Stomach (tissue), 9 donors: ENCODE data around the gene RNF20. TPM values are rescaled to one million over a fixed set of nuclear protein-coding genes. Genes with fewer than 3 reads are reported as not detected.
"Not testable (repeated sequence)": the region's sequence is repeated elsewhere in the genome, so short reads cannot be mapped to it uniquely, and the experiment has no call there.

Experiments used
- DNase-seq, 2 donors: peaks; one replicate each; pipeline versions ENCODE4 v3.0.0 to v3.0.0-alpha.2; 2013 to 2019
- H3K27ac ChIP-seq, 5 donors: fragments of 200-600 bp in 4 of 5; sonication (generic) in 4 of 5; one replicate each; pipeline ENCODE4 v1.5.1; 2013 to 2019; ENCODE audit warnings: mild to moderate bottlenecking in 1 of 5, moderate library complexity in 1 of 5
- H3K27me3 ChIP-seq, 3 donors: fragments of 200-600 bp; sonication (generic); one replicate each; pipeline ENCODE4 v1.5.1; 2017 to 2019; ENCODE audit warnings: mixed run types in 1 of 3
- H3K36me3 ChIP-seq, 4 donors: fragments of 200-600 bp; sonication (generic); 1 replicate in 3 of 4; 2 replicates in 1 of 4; pipeline ENCODE4 v1.5.1; 2016 to 2019
- H3K4me1 ChIP-seq, 4 donors: fragments of 200-600 bp; sonication (generic); one replicate each; pipeline ENCODE4 v1.5.1; 2016 to 2019
- H3K4me3 ChIP-seq, 4 donors: fragments of 200-600 bp; sonication (generic) in 3 of 4; one replicate each; pipeline ENCODE4 v1.5.1; 2016 to 2019; ENCODE audit warnings: mild to moderate bottlenecking in 1 of 4
- H3K9me3 ChIP-seq, 4 donors: fragments of 200-600 bp; sonication (generic); one replicate each; pipeline ENCODE4 v1.5.1; 2016 to 2019
- EP300 ChIP-seq: sonication (generic); formaldehyde crosslinking; IDR thresholded peaks from one replicate; pipeline ENCODE4 v1.6.1; 2017; ENCODE audit warnings: antibody characterized with exemption
- POLR2A ChIP-seq, 4 donors: fragments of 450-650 bp; IDR thresholded peaks; one replicate each; pipeline ENCODE4 v1.6.1; 2016; ENCODE audit warnings: antibody characterized with exemption in 4 of 4, control low read depth in 2 of 4, mild to moderate bottlenecking in 1 of 4, moderate library complexity in 1 of 4
- POLR2AphosphoS5 ChIP-seq, 3 donors: sonication (generic); formaldehyde crosslinking; IDR thresholded peaks; one replicate each; pipeline ENCODE4 v1.6.1; 2016; ENCODE audit warnings: antibody characterized with exemption in 3 of 3
- WGBS, 5 donors: extraction: QIAGEN DNeasy Blood & Tissue Kit in 3 of 5; methylation state at CpG; one replicate each; pipeline versions ENCODE4 v1.1.5 to v1.1.7; 2013 to 2018; 5-methylcytosine and 5-hydroxymethylcytosine counted together
- intact Hi-C: fragments of 100-400 bp; cut with DNase I; formaldehyde crosslinking; loops from one replicate; pipeline ENCODE4 v1.15.1; 2023; ENCODE audit warnings: low total_unique reads
- polyA plus RNA-seq, 3 donors: library from polyadenylated mRNA; stranded (reverse); fragments of 200-250 nt; gene quantifications; one replicate each; pipeline ENCODE4 v1.2.3, GENCODE V29; 2013
- total RNA-seq, 5 donors: library from RNA; depleted of rRNA; stranded (reverse); fragments of >200 nt; gene quantifications; one replicate each; pipeline versions ENCODE4 v1.1.0 to v1.2.3, GENCODE V29; 2014 to 2016
- TF ChIP-seq, protein P1 (sequence below), 7 experiments: fragments of 450-650 bp in 4 of 7; fragments of 200-600 bp in 3 of 7; sonication (generic) in 3 of 7; IDR thresholded peaks; one replicate each; pipeline ENCODE4 v1.5.1; 2016 to 2019; ENCODE audit warnings: antibody characterized with exemption in 7 of 7, control low read depth in 2 of 7, mild to moderate bottlenecking in 1 of 7
- donor health status: healthy with polysubstance abuse.
- donor health status: Bipolar disorder and iron deficiency.
- donor health status: healthy.

The RNF20 gene
- total and polyA plus RNA-seq, 8 donors: 8.2 to 30.4 (median 12.4) TPM

DNA sequence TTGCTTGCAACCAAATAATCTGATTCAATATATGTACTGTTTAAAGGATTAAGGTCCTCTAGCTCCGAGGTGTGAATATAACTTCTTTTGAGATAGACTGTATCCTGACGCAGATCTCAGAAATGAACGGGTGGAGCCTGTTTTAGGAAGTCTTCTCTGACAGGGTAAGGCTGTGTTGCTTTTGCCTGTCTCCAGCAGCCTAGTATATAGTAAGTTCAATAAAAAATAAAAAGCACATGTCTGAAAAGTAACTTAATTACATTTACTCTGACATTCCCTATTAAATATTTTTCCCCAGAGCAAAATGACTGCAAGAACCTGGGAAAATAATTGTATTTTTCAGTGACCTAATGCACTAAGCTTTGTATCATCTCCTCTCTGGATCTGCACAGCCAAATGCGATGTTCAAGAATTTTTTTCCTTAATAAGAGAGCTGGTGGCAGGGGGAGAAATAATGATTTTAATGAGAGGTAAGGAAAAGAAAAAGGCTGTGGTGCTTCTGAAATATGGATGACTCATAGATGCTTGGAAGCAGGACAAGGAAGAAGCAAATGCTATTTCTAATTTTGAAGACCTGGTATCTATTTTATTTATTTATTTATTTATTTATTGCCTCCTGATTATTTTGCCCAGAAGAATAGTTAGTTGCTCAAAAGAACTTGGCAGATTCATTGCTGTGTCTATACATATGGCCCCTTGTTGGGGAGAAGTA, 53.8 kb downstream of the RNF20 start:
- DNase-seq: no peak
- intact Hi-C loops: no loop called here
- Histone ChIP-seq H3K4me1 (no peaks in the 10 kb centered on the region), H3K27ac (no peak overlapping the region), H3K9me3 (no peaks in the 10 kb centered on the region), H3K36me3 (no peaks in the 10 kb centered on the region), H3K27me3 (no peaks in the 10 kb centered on the region), H3K4me3 (no peak overlapping the region)
- TF ChIP-seq, protein P1, sequence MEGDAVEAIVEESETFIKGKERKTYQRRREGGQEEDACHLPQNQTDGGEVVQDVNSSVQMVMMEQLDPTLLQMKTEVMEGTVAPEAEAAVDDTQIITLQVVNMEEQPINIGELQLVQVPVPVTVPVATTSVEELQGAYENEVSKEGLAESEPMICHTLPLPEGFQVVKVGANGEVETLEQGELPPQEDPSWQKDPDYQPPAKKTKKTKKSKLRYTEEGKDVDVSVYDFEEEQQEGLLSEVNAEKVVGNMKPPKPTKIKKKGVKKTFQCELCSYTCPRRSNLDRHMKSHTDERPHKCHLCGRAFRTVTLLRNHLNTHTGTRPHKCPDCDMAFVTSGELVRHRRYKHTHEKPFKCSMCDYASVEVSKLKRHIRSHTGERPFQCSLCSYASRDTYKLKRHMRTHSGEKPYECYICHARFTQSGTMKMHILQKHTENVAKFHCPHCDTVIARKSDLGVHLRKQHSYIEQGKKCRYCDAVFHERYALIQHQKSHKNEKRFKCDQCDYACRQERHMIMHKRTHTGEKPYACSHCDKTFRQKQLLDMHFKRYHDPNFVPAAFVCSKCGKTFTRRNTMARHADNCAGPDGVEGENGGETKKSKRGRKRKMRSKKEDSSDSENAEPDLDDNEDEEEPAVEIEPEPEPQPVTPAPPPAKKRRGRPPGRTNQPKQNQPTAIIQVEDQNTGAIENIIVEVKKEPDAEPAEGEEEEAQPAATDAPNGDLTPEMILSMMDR (IDR thresholded peaks at IDR 0.05): no peak
- no peak for TF ChIP-seq EP300
- no peak for TF ChIP-seq POLR2AphosphoS5 (IDR thresholded peaks at IDR 0.05)
- no peak for TF ChIP-seq POLR2A (IDR thresholded peaks at IDR 0.05)
- WGBS, 5 donors: 81 to 88% (median 86%) methylated on average over 4 of the region's 4 CpGs

DNA sequence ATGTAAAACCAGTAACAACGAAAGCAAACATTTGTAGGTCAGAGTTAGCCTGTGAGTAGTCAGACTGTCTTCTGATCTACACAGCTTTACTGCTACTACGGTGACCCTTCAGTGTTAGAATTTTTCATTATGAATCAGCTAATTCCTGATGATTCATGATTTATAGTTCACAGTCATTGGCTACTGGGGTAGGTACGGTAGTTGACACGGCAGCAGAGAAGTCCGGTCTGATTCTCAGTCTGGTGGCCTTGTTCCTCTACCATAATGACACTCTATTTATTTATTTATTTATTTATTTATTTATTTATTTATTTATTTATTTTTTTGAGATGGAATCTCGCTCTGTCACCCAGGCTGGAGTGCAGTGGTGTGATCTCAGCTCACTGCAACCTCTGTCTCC, 56.4 kb downstream of the RNF20 start:
- H3K27me3 ChIP-seq, intact Hi-C loops, H3K9me3 ChIP-seq, DNase-seq, H3K27ac ChIP-seq, H3K36me3 ChIP-seq, H3K4me3 ChIP-seq, H3K4me1 ChIP-seq: not testable (repeated sequence)
- 81 to 89% (median 85%) methylated on average over 6 of the region's 6 CpGs for WGBS, 5 donors

DNA sequence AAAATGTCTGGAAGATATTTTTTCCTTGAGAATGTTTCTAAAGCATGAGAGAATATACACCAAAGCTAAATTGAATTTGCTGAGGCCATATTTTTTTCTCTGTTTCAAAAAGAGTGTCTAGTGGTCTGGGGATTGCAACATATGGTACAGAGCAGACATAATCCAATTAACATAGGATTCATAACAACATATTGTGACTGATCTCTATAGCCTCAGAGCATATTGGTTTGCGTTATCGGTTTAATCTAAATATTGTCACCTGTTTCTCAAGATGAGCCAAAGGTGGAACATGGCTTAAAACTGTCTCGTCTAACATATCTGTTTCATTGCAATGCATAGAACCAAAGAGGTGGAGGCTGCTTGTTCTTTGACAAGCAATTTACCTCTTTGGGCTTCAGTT, 57.2 kb downstream of the RNF20 start:
- Histone ChIP-seq H3K27me3 (peaks cover 0 to 10% (median 0%) of the 10 kb centered on the region in 3 donors), H3K27ac (no peak overlapping the region), H3K4me1 (no peaks in the 10 kb centered on the region), H3K9me3 (no peaks in the 10 kb centered on the region), H3K4me3 (no peak overlapping the region), H3K36me3 (no peaks in the 10 kb centered on the region)
- intact Hi-C loops: no loop called here
- WGBS, 5 donors: 83 to 91% (median 89%) methylated on average over 3 of the region's 3 CpGs
- TF ChIP-seq POLR2A (IDR thresholded peaks at IDR 0.05) (no peak), EP300 (no peak), POLR2AphosphoS5 (IDR thresholded peaks at IDR 0.05) (no peak)
- TF ChIP-seq, protein P1 (IDR thresholded peaks at IDR 0.05): no peak
- DNase-seq: no peak

DNA sequence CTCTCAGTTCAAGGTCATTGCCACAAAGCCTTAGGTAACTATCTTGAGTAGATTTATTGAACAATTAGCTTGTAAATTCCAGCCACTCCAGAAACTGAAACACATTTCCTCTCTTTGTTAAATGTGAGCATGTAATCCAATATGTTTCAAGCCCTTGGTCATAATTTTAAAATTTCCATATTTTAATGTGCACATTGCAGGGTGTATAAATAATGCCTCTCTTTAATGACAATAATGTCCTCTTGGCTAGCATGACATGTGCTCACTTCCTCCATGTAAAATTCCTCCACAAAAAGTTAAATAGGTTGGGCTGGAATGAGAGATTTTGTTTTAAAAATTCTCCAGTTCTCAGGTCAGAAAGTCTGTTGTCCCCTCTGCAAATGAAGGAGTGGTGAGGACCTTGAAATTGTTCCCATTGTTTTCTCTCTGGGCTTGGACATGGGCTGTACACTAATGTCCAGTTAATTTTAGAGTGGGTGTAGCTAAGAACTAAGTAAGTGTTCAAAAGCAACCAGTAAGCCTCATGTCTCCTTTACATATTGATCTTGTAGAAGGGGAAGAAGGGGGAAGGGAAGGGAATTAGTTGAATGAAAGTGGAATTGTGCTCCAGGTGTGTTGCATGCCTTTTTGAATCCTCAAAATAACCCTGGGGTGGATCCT, 58.3 kb downstream of the RNF20 start:
- TF ChIP-seq POLR2AphosphoS5 (IDR thresholded peaks at IDR 0.05) (no peak), EP300 (no peak), POLR2A (IDR thresholded peaks at IDR 0.05) (no peak)
- TF ChIP-seq, protein P1 (IDR thresholded peaks at IDR 0.05): no peak
- H3K4me3 ChIP-seq: no peak overlapping the region
- no peak overlapping the region for H3K27ac ChIP-seq
- intact Hi-C loops: no loop called here
- H3K9me3 ChIP-seq: no peaks in the 10 kb centered on the region
- DNase-seq: no peak
- H3K27me3 ChIP-seq: peaks cover 0 to 10% (median 0%) of the 10 kb centered on the region in 3 donors
- H3K4me1 ChIP-seq: no peaks in the 10 kb centered on the region
- H3K36me3 ChIP-seq: no peaks in the 10 kb centered on the region

DNA sequence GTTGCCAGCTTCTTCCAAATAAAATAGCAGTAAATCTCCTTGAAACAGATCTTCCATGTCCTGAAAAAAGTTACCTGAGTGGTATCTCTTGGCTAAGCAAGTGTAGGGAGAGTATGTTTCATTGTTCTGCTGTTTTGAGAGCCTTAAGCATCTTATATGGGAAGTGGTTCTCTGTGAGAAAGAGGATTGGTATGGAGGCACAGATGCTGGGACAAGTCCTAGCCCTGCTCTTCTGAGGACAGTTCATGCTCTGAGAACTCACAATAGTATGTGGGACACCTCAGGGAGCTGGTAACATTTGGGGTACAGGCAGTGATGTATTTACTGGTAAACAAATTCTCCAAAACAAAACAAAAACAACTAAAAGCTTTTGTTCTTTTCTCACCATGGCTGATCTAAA, 59.1 kb downstream of the RNF20 start:
- peaks cover 0 to 10% (median 0%) of the 10 kb centered on the region in 3 donors for H3K27me3 ChIP-seq
- no peak for DNase-seq
- no peak overlapping the region for H3K27ac ChIP-seq
- H3K4me3 ChIP-seq: no peak overlapping the region
- H3K9me3 ChIP-seq: no peaks in the 10 kb centered on the region
- TF ChIP-seq, protein P1 (IDR thresholded peaks at IDR 0.05): no peak
- TF ChIP-seq POLR2AphosphoS5 (IDR thresholded peaks at IDR 0.05): no peak
- no peak for TF ChIP-seq POLR2A (IDR thresholded peaks at IDR 0.05)
- no peak for TF ChIP-seq EP300
- no peaks in the 10 kb centered on the region for H3K4me1 ChIP-seq
- intact Hi-C loops: no loop called here
- no peaks in the 10 kb centered on the region for H3K36me3 ChIP-seq
